Astrocyte of the cerebellum (primary cell): Measurements from ENCODE around the gene CMTM8.

ENCODE experiments used
- DNase-seq: peaks from one replicate; pipeline ENCODE4 v3.0.0-alpha.2; 2011; ENCODE audit warnings: low read depth
- H3K4me3 ChIP-seq: 2 replicates; pipeline ENCODE4 v1.5.1; 2011; ENCODE audit warnings: mild to moderate bottlenecking, low read depth, low read length, moderate library complexity
- CTCF ChIP-seq: IDR thresholded peaks from 2 replicates; pipeline ENCODE4 v1.5.1; 2012; ENCODE audit warnings: low read length, low read depth, moderate library complexity, mild to moderate bottlenecking; ENCODE audit errors: missing control alignments
- in situ Hi-C: cut with HindIII; loops from 2 replicates; pipeline ENCODE4 v1.10.0; 2017; ENCODE audit warnings: low sequenced_read_pairs

CMTM8 gene

GRCh38 chr3:32306072-32306471 lies 67.6 kb downstream of the CMTM8 start:
- in situ Hi-C loops = no loop called here
- TF ChIP-seq CTCF = no peak
- no peak overlapping the region for H3K4me3 ChIP-seq
- DNase-seq = no peak

GRCh38 chr3:32307591-32307990 lies 69.1 kb downstream of the CMTM8 start:
- H3K4me3 ChIP-seq = no peak overlapping the region
- DNase-seq = no peak
- TF ChIP-seq CTCF = no peak
- in situ Hi-C loops = no loop called here

DNA sequence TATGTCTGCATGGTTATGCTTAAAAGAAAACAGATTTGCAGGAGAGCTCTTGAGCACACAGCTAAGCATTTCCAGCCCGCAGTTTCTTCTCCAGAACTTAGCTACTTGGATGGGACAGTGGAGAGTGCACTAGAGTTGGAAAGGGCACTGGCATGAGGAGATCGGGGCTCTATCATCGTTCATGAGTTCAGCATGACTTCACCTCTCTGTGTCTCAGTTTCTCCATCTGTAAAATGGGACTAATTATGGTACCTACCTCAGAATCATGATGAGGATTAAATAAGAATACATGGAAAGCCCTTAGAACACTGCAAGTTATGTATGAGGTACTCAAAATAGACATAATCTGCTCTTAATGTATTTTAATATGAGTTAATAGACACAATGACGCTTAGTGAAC lies 69.9 kb downstream of the CMTM8 start:
- no peak overlapping the region for H3K4me3 ChIP-seq
- DNase-seq = no peak
- in situ Hi-C loops = no loop called here
- TF ChIP-seq CTCF = no peak

- H3K4me3 ChIP-seq = no peak overlapping the region
- no peak for TF ChIP-seq CTCF
- in situ Hi-C loops = no loop called here
- no peak for DNase-seq
Measured at GRCh38 chr3:32309654-32310242, 71.3 kb downstream of the CMTM8 start.

DNA sequence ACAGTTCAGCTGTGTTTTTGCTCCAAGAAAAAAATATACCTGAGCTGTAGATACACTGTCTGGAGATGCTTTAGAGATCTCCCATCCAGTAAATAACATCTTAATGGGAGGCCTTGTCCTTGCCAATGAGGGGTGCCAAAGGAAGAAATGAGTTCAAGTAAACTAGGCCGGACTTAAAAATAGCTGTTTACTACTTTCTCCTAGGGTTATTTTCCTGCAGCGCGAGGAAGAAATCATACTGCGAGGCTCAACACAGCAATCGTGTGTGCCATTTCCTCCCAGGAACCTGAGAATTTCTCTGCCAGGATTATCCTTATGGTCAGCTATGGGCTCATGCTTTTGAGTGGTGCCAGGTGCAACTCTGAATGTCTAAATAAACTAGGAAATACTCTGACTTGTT lies 71.9 kb downstream of the CMTM8 start:
- in situ Hi-C loops = no loop called here
- no peak overlapping the region for H3K4me3 ChIP-seq
- DNase-seq = no peak
- TF ChIP-seq CTCF = no peak

DNA sequence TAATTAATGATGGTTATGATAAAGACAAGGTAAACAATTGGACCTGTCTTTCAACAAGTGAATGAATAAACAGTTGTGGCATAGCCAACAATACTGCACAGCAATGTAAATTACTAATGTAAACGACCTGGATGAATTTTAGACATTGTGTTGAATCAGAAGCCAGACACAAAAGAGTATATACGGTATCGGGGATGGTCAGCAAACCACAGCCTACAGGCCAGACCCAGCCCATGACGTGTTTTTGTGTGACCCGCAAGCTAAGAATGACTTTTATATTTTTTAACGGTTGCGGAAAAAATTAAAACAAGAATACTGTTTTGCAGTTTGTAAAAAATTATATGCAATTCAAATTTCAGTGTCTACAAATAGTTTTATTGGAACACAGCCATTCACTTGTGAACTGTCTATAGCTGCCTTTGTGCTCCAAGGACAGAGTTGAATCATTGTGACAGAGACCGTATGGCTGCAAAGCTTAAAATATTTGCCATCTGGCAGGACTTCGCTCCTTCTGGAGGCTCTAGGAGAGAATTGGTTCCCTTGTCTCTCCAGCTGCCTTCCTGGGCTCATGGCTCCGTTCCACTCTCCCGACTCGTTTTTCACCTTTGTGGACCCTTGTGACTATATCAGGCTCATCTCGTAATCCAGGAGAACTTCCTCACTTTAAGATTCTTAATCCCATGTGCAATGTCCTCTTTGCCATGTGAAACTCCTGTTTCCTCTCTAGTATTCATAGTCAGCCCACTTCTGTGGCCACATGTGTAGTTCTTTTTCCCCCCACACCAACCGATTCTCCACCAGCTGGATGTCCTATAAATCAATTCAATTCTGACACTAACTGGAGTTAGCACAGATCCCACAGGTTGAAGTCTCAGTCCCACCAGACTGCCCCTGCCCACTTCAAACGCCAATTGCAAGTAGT lies 72.7 kb downstream of the CMTM8 start:
- DNase-seq = no peak
- no peak for TF ChIP-seq CTCF
- in situ Hi-C loops = no loop called here
- no peak overlapping the region for H3K4me3 ChIP-seq
